ENCODE data around the gene SHROOM3.

The SHROOM3 gene

DNA sequence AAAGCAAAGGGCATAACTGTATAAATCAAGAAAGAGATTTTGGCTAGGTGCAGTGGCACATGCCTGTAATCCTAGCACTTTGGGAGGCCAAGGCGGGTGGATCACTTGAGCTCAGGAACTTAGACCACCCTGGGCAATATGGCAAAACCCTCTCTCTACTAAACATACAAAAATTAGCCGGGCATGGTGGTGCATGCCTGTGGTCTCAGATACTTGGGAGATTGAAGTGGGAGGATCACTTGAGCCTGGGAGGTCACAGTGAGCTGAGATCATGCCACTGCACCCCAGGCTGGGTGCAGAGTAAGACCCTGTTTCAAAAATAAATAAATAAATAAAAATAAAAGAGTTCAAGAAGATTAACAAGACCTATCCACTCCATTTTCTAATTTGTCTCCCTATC lies 235.6 kb downstream of the SHROOM3 start:
- no peak for DNase-seq

GRCh38 chr4:76673362-76673761 lies 238.3 kb downstream of the SHROOM3 start:
- DNase-seq = no peak

GRCh38 chr4:76674983-76675382 lies 240.0 kb downstream of the SHROOM3 start:
- DNase-seq = no peak

DNA sequence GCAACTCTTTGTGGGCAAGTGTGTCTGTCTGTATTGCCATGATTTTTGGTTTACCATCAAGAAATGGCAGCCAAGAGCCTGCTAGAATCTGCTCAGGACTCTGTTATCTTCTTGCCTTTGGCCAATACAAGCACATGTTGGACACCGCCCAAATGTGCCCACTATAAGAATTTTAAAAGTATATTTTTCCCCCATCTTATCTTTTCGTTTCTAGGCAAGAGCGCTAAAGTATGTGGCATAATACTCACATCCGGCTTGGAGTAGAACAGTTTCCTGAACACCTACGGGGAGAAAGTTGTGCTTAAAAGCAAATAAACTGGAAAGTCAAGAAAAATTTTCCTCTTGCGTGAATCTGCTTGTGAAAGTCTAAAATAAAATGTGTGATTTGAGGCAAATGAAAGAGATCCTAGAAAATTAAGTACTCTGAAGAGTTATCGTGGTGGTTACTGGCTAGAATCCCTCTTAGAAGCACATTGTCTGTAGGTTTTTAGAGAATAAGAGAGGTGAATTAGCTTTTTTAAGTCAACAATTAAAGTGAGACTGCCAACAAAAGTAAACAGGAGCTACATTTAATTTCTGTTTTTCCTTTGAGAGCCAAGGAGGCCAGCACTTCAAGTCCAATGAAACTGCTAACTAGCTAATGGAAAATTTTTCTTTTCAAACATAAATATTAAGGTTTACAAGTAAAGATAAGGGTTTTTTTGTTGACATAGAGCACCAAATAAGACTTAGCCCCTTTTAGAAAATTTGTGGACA lies 242.7 kb downstream of the SHROOM3 start:
- DNase-seq = no peak

DNA sequence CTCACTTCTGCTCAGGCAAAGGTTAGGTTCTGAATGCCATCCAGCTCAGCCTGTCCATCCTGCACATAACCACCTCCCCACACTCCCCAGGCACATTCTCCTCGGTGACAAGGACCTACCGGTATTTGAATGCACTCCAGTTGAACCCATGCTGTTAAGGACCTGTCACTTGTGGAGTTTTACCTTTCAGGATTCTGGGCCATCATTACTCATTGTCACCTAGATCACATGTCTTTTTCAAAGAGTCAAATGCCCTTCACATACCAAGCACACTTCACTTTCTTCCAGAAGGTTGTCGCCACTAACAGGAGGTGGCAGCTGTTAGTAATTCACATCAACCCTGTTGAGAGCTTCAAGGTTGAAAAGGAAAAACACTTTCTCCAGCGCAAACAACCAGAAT lies 244.7 kb downstream of the SHROOM3 start:
- no peak for DNase-seq

DNA sequence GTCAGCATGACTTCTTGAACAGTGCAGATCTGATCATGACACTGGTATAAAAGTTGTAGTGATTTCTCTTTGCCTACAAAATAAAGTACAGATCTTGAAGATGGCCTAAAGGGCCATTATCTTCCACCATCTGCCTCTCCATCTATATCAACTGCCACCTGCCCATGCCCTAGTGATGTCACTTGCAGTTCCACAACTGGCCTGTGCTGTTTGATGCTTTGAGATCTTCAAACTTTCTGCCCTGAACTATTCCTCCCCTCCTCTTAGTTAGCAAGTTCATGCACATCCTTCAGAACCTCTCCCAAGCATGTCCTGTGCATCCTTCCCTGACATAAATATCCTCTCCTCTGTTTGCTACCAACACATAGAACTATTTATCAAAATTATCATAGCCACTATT lies 245.9 kb downstream of the SHROOM3 start:
- no peak for DNase-seq

DNA sequence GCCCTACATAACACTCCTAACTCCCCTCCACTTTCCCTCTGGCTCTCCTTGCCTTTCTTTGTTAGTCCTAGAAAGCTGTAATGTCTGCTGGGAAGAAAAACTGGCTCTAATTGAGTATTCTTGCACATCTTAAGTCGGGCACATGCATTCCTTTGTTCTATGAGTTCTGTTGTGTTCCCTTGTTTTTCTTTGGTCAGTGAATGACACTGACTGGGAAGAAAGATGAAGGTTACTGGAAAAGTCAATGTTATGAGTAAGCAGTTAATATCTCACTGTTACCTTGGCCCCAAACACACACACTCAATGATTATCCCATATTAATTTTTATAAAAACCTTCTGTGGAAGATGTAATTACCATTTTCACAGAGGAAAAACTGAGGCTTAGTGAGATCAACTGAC lies 247.0 kb downstream of the SHROOM3 start:
- DNase-seq = no peak

DNA sequence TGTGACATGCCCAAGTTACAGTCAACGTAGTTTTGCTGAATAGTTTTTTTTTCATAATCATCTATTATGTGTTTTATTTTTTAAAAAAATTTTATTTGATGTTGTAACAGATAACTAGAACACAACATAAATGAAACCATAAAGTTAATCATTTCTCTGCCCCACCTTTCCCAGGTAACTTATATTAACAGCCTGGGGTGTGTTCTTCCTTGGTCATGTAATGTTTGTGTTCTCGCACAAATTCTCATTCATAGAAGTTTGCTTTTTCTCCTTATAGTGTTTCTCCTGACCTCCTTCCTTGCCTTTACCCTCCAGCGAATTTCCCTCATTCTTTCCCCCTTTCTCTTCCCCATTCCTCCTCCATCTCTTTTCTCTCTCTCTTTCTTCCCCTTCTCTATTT lies 248.1 kb downstream of the SHROOM3 start:
- no peak for DNase-seq

DNA sequence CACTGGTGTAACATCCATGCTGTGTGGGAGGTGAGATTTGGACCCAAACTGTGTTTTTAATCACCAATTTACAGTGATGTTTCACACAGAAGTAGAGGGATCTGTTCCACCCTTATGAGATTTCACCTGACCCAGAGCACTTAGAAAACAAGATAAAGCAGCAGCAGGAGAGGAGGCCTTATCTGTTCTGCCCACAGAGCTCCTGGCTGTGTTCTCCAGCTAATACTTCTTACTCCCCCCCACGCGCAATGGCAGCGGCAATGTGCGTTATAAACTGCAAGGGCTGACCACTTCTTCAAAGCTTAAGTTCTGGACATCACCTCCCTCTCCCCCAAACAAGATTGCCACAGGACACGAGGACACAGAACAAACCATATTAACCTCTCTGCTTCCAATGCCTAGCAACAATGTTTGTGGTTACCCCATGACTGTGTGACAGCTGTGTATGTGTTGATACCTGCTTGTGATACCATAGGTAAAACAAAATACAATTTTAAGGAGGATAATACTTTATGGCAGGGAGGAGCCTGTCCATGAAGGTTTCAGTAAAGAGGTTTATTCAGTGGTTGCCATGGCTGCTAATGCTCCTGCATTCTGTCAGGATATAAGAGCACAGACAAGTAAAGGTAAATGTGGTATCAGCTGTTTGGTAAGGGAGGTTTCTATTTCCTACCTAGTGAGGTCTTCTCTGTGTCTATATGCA lies 252.9 kb downstream of the SHROOM3 start:
- DNase-seq = no peak

DNA sequence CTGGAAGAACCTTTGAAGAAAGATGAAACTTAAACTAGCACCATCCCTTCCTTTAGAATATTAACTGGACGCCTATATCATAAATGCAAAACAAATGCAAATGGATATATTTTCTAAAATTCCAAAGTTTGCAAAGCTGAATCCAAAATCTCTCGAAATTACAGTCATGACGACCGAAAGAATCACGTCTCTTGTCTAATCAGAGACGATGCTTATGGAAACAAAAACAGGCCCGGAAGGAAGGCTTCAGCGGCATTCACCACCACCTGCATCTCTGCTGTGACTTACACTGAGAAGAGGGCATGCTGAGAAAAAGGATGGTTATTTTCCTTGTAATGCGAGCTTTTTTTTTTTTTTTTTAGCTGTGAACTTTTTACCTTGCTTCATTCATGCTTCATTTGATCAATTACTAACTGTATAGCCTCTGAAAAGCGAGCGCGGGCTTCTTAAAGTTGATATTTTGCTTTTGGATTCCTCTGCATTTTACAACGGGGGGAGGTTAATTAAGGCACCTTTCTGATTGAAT lies 253.7 kb downstream of the SHROOM3 start:
- no peak for DNase-seq

DNA sequence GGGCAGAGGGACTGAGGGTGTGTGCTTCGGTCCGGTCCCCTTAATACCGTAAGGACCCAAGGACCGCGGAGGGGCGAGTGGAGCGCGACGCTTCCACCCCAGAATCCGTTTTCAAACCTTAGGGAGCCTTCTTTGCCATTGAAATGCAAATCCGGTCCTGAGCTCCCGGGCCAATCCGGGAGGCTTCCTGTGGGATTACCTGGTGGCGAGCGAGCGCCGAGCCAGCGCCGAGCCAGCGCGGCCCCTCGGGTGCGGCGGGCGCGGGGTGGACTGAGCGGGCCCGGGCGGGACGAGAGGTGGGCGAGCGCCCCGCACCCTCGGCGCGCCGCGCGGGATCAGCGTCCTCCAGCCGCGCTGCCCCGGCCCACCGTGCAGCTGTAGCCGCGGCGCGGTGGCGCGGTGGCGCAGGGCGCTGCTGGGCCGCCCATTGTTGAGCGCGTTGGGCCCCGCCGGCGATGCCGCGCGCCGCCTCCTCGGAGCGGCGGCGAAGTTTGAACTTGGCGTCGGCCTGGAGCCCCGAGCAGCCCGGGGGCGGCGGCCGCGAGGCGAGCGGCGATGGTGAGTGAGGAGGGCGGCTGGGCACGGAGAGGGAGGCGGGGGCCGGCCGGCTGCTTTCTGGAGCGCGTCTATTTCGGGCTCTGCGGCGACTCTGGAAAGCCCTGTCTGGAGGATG lies 254.3 kb downstream of the SHROOM3 start:
- DNase-seq = no peak

GRCh38 chr4:76690011-76690905 lies 255.2 kb downstream of the SHROOM3 start:
- DNase-seq = no peak

GRCh38 chr4:76690906-76691275 lies 255.9 kb downstream of the SHROOM3 start:
- DNase-seq = no peak

DNA sequence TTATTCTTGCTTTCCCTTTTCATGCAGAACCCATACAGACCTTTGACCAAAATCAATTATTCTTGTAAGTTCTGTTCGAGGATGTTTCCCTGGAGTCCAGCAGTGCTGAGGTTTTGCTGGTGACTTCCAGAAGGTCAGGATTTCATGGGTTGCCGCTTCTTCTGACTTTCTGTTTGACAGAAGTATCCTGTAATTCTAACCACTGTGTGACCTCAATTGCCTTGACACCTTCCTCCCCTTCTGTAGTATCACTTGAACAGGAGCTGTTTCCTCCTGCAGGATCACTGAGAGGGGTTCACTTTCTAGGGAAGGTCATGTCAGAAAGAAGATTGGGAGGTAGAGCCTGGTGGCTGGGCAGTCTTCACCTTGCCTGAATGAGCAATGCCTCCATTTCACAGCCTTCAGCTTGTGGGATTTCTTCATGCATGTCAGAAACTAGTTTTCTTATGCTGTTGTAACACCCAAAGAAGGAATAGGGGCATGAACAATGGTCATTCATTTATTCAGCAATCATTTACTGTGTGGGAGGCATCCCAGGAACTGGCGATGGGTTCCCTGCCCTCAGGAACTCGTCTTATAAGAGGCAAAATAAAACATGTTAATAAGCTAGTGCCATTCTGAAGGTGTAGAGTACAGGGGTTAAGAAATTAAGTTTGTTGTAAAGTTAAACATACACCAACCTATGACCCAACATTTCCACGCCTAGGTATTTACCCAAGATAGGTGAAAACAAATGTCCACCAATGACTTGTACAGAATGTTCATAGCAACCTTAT lies 257.0 kb downstream of the SHROOM3 start:
- no peak for DNase-seq

GRCh38 chr4:76692761-76693160 lies 257.7 kb downstream of the SHROOM3 start:
- no peak for DNase-seq

DNA sequence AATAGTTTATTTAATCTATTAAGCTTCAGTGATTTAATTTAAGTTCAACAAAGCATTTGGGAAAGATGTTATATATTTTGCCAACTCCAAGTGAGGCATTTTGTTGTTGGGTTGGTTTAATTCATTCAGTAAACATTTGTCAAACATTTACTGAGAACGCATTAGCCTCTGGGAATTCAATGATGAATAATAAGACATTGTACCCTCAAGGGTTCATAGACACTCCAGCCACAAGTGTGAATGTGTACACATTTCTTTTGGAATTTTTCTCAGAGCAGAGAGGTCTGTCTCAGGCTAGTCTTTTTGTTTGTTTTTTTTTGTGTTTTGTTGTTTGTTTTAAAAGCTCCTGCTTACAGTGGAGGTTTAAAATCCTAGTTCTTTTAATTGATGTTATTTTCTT lies 259.0 kb downstream of the SHROOM3 start:
- no peak for DNase-seq

- no peak for DNase-seq
Observed at GRCh38 chr4:76696109-76696508, 261.1 kb downstream of the SHROOM3 start.

GRCh38 chr4:76697129-76697803 lies 262.2 kb downstream of the SHROOM3 start:
- no peak for DNase-seq

GRCh38 chr4:76698141-76698540 lies 263.1 kb downstream of the SHROOM3 start:
- DNase-seq = no peak

DNA sequence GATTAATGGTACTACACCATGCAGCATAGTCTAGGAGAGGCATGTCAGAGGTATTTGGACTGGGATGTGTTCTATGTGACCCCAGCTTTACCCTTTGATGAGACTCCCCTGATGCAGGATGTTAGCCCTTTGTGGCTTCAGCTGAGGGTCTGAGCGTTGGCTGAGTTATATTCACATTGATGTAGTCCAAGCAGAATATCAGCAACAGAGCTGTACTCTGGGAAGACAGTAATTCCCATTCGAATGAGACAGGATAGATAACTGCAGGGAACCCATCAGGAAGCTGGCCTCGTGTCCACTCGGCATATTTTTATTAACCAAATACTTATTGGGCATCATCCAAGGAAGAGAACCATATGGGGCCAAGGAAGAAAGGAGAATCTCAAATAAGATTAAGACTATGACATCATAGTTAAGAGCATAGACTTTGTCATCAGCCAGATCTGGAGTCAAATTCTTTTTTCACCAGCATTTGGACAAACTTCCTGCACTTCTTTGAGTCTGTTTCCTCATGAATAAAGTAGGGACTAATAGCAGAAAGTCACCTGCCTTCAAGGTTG lies 264.8 kb downstream of the SHROOM3 start:
- DNase-seq = no peak
